ENCODE data around the gene ADIPOR2. TPM values are rescaled to one million over a fixed set of nuclear protein-coding genes. Genes with fewer than 3 reads are reported as not detected.
"Not testable (repeated sequence)": the region's sequence is repeated elsewhere in the genome, so short reads cannot be mapped to it uniquely, and the experiment has no call there.

The ADIPOR2 gene
- total RNA-seq, 1 experiment from 2014 or later: 30.0 TPM

DNA sequence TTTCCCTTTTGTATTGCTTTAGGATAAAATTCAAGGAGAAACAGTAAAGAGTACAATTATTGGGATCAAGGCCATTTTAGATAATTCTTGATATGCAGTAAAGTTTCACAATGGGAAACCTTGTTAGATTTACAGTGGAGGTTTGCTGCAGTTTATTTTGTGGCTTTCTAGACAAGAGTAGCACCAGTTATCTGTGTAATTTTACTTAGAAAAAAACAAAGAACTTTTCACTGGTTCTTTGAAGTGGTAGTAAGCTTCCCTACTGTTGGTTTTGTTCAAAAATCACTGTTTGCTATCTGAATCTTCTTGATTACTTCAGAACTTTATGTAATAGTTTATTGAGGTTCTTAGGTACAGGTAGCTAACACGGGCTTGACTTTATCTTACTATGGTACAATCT lies 42.0 kb downstream of the ADIPOR2 start:
- DNase-seq (ENCODE audit: low read depth): no peak

DNA sequence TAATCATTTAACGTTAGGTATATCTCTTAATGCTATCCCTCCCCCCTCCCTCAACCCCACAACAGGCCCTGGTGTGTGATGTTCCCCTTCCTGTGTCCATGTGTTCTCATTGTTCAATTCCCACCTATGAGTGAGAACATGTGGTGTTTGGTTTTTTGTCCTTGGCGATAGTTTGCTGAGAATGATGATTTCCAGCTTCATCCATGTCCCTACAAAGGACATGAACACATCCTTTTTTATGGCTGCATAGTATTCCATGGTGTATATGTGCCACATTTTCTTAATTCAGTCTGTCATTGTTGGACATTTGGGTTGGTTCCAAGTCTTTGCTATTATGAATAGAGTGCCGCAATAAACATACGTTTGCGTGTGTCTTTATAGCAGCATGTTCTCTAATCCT lies 42.8 kb downstream of the ADIPOR2 start:
- not testable (repeated sequence) for DNase-seq (ENCODE audit: low read depth)

DNA sequence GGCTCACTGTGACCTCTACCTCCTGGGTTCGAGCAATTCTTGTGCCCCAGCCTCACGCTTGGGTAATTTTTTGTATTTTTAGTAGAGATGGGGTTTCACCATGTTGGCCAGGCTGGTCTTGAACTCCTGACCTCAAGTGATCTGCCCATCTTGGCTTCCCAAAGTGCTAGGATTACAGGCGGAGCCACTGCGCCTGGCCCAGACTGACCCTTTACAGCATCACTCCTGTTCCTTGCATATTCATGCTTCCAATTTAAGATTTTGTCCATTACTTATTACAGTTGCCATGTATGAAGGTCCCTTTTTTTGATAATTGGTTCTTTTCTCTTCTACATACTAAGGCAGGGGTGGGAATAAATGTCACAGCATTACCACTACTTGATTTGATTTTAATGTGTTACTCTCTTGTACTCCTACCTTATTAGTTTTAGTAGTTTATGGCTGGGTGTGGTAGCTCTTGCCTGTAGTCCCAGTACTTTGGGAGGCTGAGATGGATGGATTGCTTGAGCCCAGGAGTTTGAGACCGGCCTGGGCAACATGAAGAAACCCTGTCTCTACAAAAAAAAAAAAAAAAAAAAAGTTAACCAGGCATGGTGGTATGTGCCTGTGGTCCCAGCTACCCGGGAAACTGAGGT lies 46.9 kb downstream of the ADIPOR2 start:
- no peak for DNase-seq (ENCODE audit: low read depth)

- DNase-seq (ENCODE audit: low read depth): no peak
Observed at GRCh38 chr12:1738446-1738845, 47.6 kb downstream of the ADIPOR2 start.

DNA sequence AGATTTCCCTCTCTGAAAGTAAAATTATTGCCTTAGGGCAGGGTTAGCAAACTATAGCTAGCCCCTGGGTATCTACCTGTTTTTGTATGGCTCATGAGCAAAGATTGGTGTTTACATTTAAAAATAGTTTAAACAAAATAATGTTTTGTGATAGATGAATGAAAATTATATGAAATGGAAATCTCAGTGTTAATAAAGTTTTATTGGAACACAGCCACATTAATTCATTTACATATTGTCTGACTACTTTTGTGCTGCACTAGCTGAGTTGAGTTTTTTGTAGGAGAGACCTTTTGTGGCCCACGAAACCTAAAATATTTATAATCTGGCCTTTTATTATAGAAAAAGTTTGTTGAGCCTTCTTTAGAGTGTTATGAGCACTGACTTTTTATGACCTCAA lies 48.5 kb downstream of the ADIPOR2 start:
- DNase-seq (ENCODE audit: low read depth): no peak

- no peak for DNase-seq (ENCODE audit: low read depth)
Observed at GRCh38 chr12:1740161-1740948, 49.5 kb downstream of the ADIPOR2 start.

DNA sequence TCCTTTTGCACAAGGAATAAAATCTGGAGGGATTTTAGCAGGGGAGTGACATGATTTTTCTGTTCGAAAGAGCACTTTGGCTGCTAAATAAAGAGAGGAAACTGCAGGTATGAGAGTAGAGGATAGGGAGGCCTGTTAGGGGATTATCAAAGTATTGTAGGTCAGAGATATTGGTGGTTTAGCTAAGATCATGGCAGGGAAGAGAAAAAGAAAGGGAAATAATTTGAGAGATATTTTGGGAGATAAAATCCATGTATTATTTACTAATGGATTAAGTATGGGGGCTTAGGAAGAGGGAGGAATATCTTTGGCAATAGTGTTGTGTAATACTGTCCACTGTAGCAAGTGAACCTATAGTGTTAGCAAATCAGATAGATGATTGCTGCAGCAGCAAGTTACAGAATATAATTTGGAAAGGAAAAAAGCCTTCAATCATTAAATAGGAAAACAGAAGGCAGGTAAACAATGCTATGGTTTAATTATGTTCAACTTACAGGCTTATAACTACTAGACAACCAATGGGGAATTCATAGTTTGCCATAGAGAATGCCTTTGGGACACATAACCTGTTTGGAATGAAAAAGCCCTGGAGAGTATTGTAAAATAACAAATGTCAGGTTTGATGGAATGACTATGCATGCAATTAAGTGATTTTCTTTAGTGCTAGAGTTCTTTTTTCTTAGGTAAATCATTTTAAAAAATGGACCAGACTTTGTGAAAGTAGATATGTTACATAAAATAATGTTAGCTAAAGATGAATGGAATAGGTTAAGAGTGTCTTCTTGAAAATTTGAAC lies 50.5 kb downstream of the ADIPOR2 start:
- no peak for DNase-seq (ENCODE audit: low read depth)

- DNase-seq (ENCODE audit: low read depth): no peak
Observed at GRCh38 chr12:1744932-1745331, 54.1 kb downstream of the ADIPOR2 start.

DNA sequence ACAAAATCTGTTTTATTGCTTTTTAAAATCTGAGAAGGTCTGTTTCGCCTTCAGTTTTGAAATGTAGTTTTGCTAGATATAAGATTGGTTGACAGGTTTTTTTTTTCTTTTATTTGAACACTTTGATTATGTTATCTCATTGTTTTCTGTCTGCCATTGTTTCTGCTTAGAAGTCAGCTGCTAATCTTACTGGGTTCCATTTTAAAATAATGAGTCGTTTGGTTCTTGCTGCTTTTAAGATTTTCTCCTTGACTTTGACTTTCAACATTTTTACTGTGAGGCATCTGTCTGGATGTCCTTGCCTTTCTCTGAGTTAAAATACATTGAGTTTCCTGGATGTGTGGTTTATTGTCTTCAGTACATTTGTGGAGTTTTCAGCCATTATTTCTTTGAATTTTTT lies 56.7 kb downstream of the ADIPOR2 start:
- DNase-seq (ENCODE audit: low read depth): no peak

GRCh38 chr12:1749019-1749418 lies 58.1 kb downstream of the ADIPOR2 start:
- DNase-seq (ENCODE audit: low read depth): no peak

DNA sequence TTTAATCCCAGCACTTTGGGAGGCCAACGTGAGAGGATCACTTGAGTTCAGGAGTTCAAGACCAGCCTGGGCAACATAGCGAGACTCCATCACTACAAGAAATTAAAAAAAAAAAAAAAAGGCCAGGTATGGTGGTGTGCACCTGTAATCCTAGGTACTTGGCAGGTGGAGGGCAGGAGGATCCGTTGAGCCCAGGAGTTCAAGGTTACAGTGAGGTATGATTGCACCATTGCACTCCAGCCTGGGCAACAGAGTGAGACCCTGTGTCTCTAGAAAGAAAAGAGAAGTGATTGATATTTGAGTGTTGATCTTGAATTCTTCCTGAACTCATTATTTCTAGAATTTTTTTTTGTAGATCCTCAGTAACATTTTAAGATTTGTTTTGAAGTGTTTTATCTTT lies 59.4 kb downstream of the ADIPOR2 start:
- DNase-seq (ENCODE audit: low read depth): no peak

DNA sequence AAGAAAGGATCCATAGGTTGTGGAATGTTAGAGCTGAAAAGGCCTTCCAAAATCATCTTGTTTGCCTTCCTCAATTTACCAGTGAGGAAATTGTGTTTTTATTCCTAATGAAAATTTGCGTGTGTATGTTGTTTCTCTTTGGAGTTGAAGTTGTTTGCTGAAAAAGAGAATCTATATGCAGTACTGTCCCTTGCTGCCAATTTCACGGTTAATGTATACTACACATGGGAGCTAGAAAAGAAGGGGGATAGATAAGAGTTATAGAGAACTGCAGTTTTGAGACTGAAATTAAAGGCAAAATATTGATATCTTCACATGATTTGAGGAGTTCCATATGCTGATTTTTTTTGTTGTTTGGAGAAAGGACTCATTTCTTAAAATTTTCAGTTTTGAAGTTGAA lies 67.5 kb downstream of the ADIPOR2 start:
- DNase-seq (ENCODE audit: low read depth): no peak

DNA sequence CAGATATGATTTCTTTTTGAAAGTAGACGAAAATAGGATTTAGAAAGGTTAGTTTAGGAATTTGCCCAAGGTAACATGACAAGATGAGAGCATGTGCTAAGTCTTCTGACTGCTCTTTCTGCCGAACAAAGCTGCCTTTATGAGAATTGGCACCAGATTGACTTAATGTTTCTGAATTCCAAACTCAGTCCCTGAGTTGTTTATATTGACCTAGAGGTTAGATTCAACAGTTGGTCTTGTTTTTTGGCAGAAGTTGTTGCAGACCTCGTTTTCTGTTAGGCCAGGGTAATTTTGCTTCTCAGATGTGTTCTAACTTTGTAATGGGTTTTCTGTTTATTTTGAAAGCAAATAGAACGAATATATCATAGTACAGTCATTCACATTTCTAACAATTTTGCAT lies 68.0 kb downstream of the ADIPOR2 start:
- no peak for DNase-seq (ENCODE audit: low read depth)

- no peak for DNase-seq (ENCODE audit: low read depth)
Observed at GRCh38 chr12:1760566-1761382, 69.9 kb downstream of the ADIPOR2 start.

GRCh38 chr12:1761857-1762256 lies 71.0 kb downstream of the ADIPOR2 start:
- no peak for DNase-seq (ENCODE audit: low read depth)

DNA sequence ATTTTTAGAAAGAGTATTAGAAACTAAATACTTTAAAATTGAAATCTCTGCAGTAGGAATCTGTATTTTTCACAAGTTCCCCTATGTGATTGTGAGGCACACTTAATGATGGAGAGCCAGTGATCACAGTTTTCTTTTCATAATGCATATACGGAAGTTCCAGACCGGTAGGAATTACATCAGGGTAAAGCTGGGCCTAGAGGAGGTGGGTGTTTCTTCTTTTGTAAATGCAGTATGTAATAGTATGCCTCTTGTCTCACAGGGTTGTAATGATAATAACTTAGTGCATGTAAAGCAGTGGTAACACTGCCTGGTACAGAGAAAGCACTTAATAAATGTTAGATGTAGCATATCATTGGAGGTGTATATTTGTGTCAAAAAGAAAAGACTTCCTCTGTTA lies 72.3 kb downstream of the ADIPOR2 start:
- DNase-seq (ENCODE audit: low read depth): no peak

- DNase-seq (ENCODE audit: low read depth): no peak
Observed at GRCh38 chr12:1766110-1766509, 75.2 kb downstream of the ADIPOR2 start.

GRCh38 chr12:1767407-1768090 lies 76.7 kb downstream of the ADIPOR2 start:
- no peak for DNase-seq (ENCODE audit: low read depth)

DNA sequence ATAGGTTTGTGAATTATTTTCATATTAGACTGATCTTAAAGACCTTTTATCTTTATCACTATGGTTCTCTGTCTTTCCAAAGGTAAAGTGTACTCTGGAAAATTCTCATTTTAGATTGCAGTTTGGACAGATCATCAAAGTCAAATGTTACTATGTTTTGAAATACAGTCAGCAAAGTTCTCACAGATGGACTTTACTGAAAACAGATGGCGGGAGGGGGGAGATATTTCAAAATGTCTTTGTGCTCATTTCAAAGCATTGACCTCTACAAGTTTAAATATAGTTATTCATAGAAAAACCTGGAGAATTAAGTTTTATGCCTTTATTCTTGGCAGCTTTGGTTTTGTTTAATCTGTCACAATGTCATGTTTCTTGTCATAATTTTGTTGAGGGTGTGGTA lies 77.7 kb downstream of the ADIPOR2 start:
- DNase-seq (ENCODE audit: low read depth): no peak

DNA sequence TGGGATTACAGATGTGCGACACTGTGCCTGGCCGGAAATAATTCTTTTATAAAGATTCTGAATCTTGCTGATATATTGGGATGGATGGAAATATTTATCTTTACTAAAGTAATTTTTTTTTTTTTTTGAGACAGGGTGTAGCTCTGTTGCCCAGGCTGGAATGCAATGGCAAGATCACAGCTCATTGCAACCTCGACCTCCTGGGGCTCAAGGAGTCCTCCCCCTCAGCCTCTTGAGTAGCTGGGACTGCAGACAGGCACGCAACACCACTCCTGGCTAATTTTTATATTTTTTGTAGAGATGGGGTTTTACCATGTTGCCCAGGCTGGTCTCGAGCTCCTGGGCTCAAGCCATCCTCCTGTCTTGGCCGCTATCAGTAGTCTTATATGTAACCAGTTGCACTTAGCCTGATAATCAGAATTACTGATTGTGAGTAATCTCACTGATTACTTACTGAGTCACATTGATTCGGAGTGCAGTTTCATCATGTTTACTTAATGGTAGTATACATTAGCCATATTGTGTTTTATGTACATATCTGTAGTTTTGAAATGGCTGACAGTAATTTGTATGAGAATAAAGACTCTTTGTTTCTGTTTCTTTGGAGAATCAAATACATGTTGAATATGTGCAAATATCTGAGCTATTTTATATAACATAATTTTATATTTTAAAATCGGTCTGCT lies 79.1 kb downstream of the ADIPOR2 start:
- DNase-seq (ENCODE audit: low read depth): no peak
